ENCODE results near the gene ZNF805. TPM values are rescaled to one million over a fixed set of nuclear protein-coding genes. Genes with fewer than 3 reads are reported as not detected.

The ZNF805 gene
- total and polyA plus RNA-seq, 11 donors, result 0.80 to 15.3 (median 10.2) TPM

GRCh38 chr19:57280165-57280961, 39.9 kb downstream of the ZNF805 start, which contains the start of gene ZNF460:
TSS of gene ZNF460 (plus strand) at chr19:57280485. CDS start at chr19:57280807, 322 bp downstream.
- Histone ChIP-seq H3K4me1 (peaks cover 8 to 53% (median 31%) of the 10 kb centered on the region in 12 donors), H3K27ac (peak within 1 kb of the TSS; percentile 94 to 100 (median 99)), H3K27me3 (no peaks in the 10 kb centered on the region), H3K4me3 (peak within 1 kb of the TSS; percentile 68 to 99 (median 92)), H3K9me3 (no peaks in the 10 kb centered on the region), H3K36me3 (peaks cover 0 to 28% (median 19%) of the 10 kb centered on the region in 9 donors)
- ATAC-seq (peak; percentile 96 to 98 (median 98)), DNase-seq (peak; percentile 96 to 98 (median 98))
- intact Hi-C loops (cut with DNase I), result loop anchor here in 8 of 10 donors (1.0 to 10.0 kb wide), 10 partner anchors 37 to 82 kb away; partner anchors contain the start of genes ZNF304 (in 5 of the 8), ZNF805 (in 4 of the 8), ZNF543 (in 2 of the 8) and TRAPPC2B (in 1 of the 8)
- TF ChIP-seq POLR2A (IDR thresholded peaks at IDR 0.05), result peak; percentile 22 to 55
- TF ChIP-seq CTCF (IDR thresholded peaks at IDR 0.05), result peak in 5 of 12 donors; percentile 2 to 24 (median 9)
- WGBS, 4 donors, result 0 to 1% (median 0%) methylated on average over 51 to 71 of the region's 71 CpGs

DNA sequence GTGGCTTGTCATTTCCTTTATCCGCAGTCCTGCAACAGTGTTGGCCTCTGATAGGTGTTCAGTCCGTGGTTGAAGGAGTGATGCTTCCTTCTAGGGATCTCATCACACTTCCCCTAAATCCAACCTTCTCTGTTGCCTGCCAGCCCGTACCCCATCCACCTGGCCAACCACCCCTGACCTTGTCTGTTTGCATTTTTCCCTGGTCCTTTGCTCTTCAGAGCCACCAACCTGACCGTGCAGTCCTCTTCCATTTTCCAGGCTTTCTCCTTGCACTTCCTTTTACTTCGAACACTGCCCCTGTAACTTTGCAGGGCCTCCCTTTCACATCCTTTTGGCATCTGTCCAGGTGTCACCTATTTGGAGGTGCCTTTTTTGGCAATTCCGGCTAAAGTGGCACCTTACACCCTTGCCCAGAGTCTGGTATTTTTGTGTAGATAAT, 40.5 kb downstream of the ZNF805 start:
- Histone ChIP-seq H3K36me3 (peaks cover 0 to 34% (median 25%) of the 10 kb centered on the region in 9 donors), H3K27ac (peak overlapping the region; percentile 94 to 100 (median 99)), H3K4me3 (peak overlapping the region; percentile 68 to 99 (median 92)), H3K27me3 (no peaks in the 10 kb centered on the region), H3K4me1 (peaks cover 8 to 56% (median 34%) of the 10 kb centered on the region in 12 donors), H3K9me3 (no peaks in the 10 kb centered on the region)
- DNase-seq (peak in 1 of 5 donors; percentile 11), ATAC-seq (no peak)
- intact Hi-C loops (cut with DNase I), result loop anchor here in 9 of 10 donors (1.0 to 10.0 kb wide), 11 partner anchors 36 to 81 kb away; partner anchors contain the start of genes ZNF304 (in 5 of the 9), ZNF805 (in 4 of the 9), ZNF543 (in 2 of the 9) and TRAPPC2B (in 1 of the 9)
- no peak for TF ChIP-seq CTCF (IDR thresholded peaks at IDR 0.05)
- no peak for TF ChIP-seq POLR2A (IDR thresholded peaks at IDR 0.05)
- 1 to 3% (median 3%) methylated on average over 6 of the region's 6 CpGs for WGBS, 4 donors

GRCh38 chr19:57282011-57282643, 41.7 kb downstream of the ZNF805 start:
- WGBS, 4 donors, result 65 to 74% (median 70%) methylated on average over 5 of the region's 5 CpGs
- Histone ChIP-seq H3K4me3 (peak overlapping the region in 9 of 12 donors; percentile 68 to 99 (median 93)), H3K4me1 (peaks cover 8 to 62% (median 34%) of the 10 kb centered on the region in 12 donors), H3K27me3 (no peaks in the 10 kb centered on the region), H3K36me3 (peaks cover 0 to 46% (median 36%) of the 10 kb centered on the region in 9 donors), H3K9me3 (no peaks in the 10 kb centered on the region), H3K27ac (peak overlapping the region in 2 of 12 donors; percentile 8 to 99)
- TF ChIP-seq POLR2A (IDR thresholded peaks at IDR 0.05), result no peak
- no peak for TF ChIP-seq CTCF (IDR thresholded peaks at IDR 0.05)
- ATAC-seq (no peak), DNase-seq (no peak)
- intact Hi-C loops (cut with DNase I), result loop anchor here in 6 of 10 donors (5.0 to 10.0 kb wide), 6 partner anchors 35 to 80 kb away; partner anchors contain the start of genes ZNF304 (in 4 of the 6), TRAPPC2B (in 1 of the 6), ZNF543 (in 1 of the 6) and ZNF547 (in 1 of the 6)

All from heart left ventricle (tissue), 16 donors.